ENCODE data around the gene MEA1. TPM values are rescaled to one million over a fixed set of nuclear protein-coding genes. Genes with fewer than 3 reads are reported as not detected.
A peak's percentile ranks its signal among the peaks of the same experiment; 100 is the strongest.

MEA1 gene
- total RNA-seq, 4 donors from 2014 or later = 45.9 to 78.1 (median 61.7) TPM

DNA sequence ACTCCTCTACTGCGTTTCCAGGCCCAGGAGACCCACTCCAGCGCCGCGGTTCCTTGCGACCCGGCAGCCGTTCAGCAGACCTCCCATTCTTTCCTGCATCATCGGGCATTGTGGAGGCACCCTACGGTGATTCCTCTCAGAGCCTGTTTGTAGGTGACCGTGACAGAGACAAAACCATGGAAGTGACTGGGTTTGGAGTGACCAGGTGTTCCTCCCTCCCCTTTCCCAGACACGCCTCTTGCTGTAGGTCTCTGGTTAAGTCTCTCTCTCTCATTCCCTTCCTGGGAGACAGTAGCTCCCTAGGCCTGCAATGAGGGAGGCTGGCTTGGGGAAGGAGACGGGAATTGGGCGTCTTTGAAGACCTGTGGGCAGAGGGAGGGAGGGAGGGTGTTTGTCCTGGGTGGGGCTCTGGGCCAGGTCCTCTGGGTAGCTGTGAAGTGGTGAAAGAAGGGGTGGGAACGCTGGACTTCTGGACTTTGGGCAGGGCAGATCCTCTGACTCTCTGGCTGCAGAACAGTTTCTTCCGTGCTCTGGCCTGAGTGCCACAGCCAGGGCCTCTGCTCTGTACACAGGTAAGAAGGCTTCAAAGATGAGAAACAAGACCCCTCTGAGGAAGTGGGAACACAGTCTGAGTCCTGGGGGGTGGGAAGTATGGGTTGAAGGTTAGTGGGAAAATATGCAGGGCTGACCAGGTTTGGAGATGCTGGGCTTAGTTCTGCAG lies 46.4 kb upstream of the MEA1 start:
- intact Hi-C loops (cut with DNase I) = loop anchor here (5.0 kb wide), 1 partner anchor 87 kb away; no protein-coding TSS in a partner anchor
- Histone ChIP-seq H3K27me3 (no peaks in the 10 kb centered on the region), H3K4me3 (replicated peaks in 1 of 3) (peak overlapping the region; percentile 6 to 94 (median 73)), H3K36me3 (peaks cover 13 to 21% of the 10 kb centered on the region in 2 donors), H3K27ac (peak overlapping the region; percentile 77 to 91 (median 87)), H3K4me1 (peaks cover 16 to 24% of the 10 kb centered on the region in 2 donors), H3K9me3 (no peaks in the 10 kb centered on the region)
- WGBS, 2 donors = 8 to 9% methylated on average over 14 to 15 of the region's 15 CpGs
- peak; percentile 57 to 60 for DNase-seq
- no peak for TF ChIP-seq POLR2A (IDR thresholded peaks at IDR 0.05)
- TF ChIP-seq, protein P1, sequence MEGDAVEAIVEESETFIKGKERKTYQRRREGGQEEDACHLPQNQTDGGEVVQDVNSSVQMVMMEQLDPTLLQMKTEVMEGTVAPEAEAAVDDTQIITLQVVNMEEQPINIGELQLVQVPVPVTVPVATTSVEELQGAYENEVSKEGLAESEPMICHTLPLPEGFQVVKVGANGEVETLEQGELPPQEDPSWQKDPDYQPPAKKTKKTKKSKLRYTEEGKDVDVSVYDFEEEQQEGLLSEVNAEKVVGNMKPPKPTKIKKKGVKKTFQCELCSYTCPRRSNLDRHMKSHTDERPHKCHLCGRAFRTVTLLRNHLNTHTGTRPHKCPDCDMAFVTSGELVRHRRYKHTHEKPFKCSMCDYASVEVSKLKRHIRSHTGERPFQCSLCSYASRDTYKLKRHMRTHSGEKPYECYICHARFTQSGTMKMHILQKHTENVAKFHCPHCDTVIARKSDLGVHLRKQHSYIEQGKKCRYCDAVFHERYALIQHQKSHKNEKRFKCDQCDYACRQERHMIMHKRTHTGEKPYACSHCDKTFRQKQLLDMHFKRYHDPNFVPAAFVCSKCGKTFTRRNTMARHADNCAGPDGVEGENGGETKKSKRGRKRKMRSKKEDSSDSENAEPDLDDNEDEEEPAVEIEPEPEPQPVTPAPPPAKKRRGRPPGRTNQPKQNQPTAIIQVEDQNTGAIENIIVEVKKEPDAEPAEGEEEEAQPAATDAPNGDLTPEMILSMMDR (IDR thresholded peaks at IDR 0.05) = no peak

GRCh38 chr6:43059168-43060033 lies 45.7 kb upstream of the MEA1 start, which contains the start of the genes KLC4 and MRPL2:
Gene KLC4 (plus strand): TSS chr6:43059631. CDS start chr6:43061336, 1,705 bp downstream.
Gene MRPL2 (minus strand): TSS chr6:43059434. CDS start chr6:43059381, 53 bp downstream.
- no peaks in the 10 kb centered on the region for H3K27me3 ChIP-seq
- TF ChIP-seq, protein P1 (IDR thresholded peaks at IDR 0.05) = no peak
- TF ChIP-seq POLR2A (IDR thresholded peaks at IDR 0.05) = peak in 1 of 2 donors; percentile 73
- H3K9me3 ChIP-seq = no peaks in the 10 kb centered on the region
- peak within 1 kb of the TSS; percentile 93 to 95 (median 94) for H3K4me3 ChIP-seq (replicated peaks in 1 of 3)
- DNase-seq = peak; percentile 98 to 99
- intact Hi-C loops (cut with DNase I) = loop anchor here (5.0 kb wide), 1 partner anchor 88 kb away; no protein-coding TSS in a partner anchor
- H3K36me3 ChIP-seq = peaks cover 13 to 20% of the 10 kb centered on the region in 2 donors
- peak within 1 kb of the TSS; percentile 77 to 91 (median 87) for H3K27ac ChIP-seq
- WGBS, 2 donors = 1% methylated on average over 44 to 52 of the region's 64 CpGs
- peaks cover 17 to 28% of the 10 kb centered on the region in 2 donors for H3K4me1 ChIP-seq

- Histone ChIP-seq H3K9me3 (no peaks in the 10 kb centered on the region), H3K27me3 (no peaks in the 10 kb centered on the region), H3K4me1 (peaks cover 21 to 33% of the 10 kb centered on the region in 2 donors), H3K27ac (no peak overlapping the region), H3K36me3 (peaks cover 13 to 20% of the 10 kb centered on the region in 2 donors), H3K4me3 (replicated peaks in 1 of 3) (peak overlapping the region; percentile 93 to 95 (median 94))
- DNase-seq = no peak
- TF ChIP-seq, protein P1 (IDR thresholded peaks at IDR 0.05) = no peak
- TF ChIP-seq POLR2A (IDR thresholded peaks at IDR 0.05) = no peak
- 63 to 74% methylated on average over 1 of the region's 1 CpG for WGBS, 2 donors
- intact Hi-C loops (cut with DNase I) = no loop called here
These were observed 44.8 kb upstream of the MEA1 start for GRCh38 chr6:43058531-43058930.

DNA sequence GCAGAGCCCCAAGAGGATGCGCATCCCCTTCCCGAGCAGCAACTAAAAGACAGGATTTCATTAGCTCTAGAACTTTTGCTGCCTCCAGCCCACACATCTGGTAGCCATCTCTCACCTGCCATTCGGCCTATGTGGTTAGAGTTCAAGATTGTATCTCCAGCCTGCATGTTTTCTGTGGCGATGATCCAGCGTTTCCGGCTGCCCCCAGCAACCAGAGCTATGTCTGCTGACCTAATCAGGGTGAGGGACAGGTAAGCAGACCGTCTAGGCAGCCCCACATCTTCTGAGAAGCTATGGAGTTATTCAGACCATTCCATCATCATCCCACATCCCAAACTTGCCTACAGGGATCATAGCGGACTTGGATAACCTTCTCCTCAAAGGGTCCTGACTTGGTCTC lies 42.2 kb upstream of the MEA1 start:
- no peak overlapping the region for H3K27ac ChIP-seq
- WGBS, 2 donors = 90 to 96% methylated on average over 8 of the region's 8 CpGs
- H3K9me3 ChIP-seq = no peaks in the 10 kb centered on the region
- peaks cover 13 to 17% of the 10 kb centered on the region in 2 donors for H3K36me3 ChIP-seq
- intact Hi-C loops (cut with DNase I) = no loop called here
- TF ChIP-seq, protein P1 (IDR thresholded peaks at IDR 0.05) = no peak
- no peak for TF ChIP-seq POLR2A (IDR thresholded peaks at IDR 0.05)
- no peak for DNase-seq
- H3K4me3 ChIP-seq (replicated peaks in 1 of 3) = no peak overlapping the region
- no peaks in the 10 kb centered on the region for H3K27me3 ChIP-seq
- H3K4me1 ChIP-seq = peaks cover 30 to 37% of the 10 kb centered on the region in 2 donors

Measured in thyroid gland (tissue), 4 donors.